Omental fat pad (tissue), 4 donors: ENCODE data around the gene ADGRL3. TPM values are rescaled to one million over a fixed set of nuclear protein-coding genes. Genes with fewer than 3 reads are reported as not detected.

Experiments
- ATAC-seq: fragments of 150-250 bp; one replicate; pipeline ENCODE4 v1.9.1; 2016; ENCODE audit warnings: mild to moderate bottlenecking, moderate library complexity; ENCODE audit not compliant: low FRiP score
- DNase-seq: peaks from one replicate; pipeline ENCODE4 v3.0.0-alpha.2; 2019; ENCODE audit warnings: low spot score
- total RNA-seq, 4 donors: library from RNA; depleted of rRNA; stranded (reverse); fragments of >200 nt; gene quantifications; one replicate each; pipeline ENCODE4 v1.1.0, GENCODE V29; 2016
- TF ChIP-seq, protein P1 (sequence below), 3 donors: fragments of 450-650 bp; IDR thresholded peaks; one replicate each; pipeline ENCODE4 v1.5.1; 2016 to 2017; ENCODE audit warnings: antibody characterized with exemption in 3 of 3, mild to moderate bottlenecking in 3 of 3, moderate library complexity in 2 of 3

ADGRL3 gene
- total RNA-seq, 4 donors from 2014 or later = 2.5 to 16.4 (median 4.6) TPM

DNA sequence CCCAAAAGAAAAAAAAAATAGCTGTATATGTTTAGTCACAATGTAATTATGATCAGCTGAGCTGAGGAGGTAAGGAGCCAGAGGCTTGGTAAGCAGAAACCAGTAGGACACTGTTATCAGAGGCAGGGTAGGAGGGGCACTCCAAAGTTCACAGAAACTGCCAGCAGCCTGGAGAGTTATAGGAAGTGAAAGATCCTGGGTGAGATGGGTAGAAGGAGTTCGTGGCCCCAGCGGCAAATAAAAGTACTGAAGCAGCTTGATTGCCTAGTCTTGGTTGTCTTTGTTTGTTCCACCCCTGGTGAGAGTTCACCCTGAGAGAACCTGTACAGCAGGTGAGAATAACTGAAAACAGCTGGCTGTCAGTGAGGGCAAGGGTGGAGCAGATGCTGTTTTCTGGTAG is 340.8 kb downstream of the ADGRL3 start:
- ATAC-seq (no peak), DNase-seq (no peak)
- TF ChIP-seq, protein P1, sequence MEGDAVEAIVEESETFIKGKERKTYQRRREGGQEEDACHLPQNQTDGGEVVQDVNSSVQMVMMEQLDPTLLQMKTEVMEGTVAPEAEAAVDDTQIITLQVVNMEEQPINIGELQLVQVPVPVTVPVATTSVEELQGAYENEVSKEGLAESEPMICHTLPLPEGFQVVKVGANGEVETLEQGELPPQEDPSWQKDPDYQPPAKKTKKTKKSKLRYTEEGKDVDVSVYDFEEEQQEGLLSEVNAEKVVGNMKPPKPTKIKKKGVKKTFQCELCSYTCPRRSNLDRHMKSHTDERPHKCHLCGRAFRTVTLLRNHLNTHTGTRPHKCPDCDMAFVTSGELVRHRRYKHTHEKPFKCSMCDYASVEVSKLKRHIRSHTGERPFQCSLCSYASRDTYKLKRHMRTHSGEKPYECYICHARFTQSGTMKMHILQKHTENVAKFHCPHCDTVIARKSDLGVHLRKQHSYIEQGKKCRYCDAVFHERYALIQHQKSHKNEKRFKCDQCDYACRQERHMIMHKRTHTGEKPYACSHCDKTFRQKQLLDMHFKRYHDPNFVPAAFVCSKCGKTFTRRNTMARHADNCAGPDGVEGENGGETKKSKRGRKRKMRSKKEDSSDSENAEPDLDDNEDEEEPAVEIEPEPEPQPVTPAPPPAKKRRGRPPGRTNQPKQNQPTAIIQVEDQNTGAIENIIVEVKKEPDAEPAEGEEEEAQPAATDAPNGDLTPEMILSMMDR (IDR thresholded peaks at IDR 0.05) = no peak

DNA sequence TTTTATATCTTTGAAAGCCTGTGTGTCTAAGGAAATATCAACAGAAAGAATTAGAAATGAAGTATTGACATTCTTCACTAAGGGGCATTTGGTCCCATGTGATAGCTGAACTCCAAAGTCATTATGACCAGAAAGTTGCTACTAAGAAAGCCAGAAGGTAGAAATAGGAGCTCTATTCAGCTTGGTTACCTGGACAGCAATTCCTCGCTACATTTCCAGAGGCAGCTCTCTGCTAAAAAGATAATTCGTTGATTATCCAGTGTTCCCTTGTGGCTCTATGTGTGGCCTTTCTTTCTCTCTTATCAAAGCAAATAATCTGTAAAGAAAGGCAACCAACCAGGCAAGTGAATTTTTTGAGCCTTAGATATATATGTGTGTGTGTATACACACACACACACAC is 341.3 kb downstream of the ADGRL3 start:
- no peak for ATAC-seq
- DNase-seq = no peak
- TF ChIP-seq, protein P1 (IDR thresholded peaks at IDR 0.05) = no peak

DNA sequence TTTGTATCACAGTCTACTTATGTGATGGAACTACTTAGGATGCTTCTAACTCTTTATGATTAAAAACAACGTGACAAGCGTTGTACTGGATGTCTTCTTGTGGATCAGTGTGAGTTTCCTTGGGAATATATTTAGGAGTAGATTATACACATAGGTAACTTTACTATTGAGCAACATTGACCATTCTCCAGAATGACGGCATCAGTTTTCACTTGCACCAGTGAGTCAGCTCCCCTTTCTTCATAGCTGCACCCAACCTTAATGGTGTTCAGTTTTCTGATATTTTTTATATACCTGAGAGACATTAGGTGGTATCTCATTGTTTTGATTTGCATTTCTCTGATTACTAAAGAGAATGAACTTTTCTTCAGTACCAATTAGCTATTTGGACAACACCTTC is 343.9 kb downstream of the ADGRL3 start:
- DNase-seq (no peak), ATAC-seq (no peak)
- TF ChIP-seq, protein P1 (IDR thresholded peaks at IDR 0.05) = no peak

DNA sequence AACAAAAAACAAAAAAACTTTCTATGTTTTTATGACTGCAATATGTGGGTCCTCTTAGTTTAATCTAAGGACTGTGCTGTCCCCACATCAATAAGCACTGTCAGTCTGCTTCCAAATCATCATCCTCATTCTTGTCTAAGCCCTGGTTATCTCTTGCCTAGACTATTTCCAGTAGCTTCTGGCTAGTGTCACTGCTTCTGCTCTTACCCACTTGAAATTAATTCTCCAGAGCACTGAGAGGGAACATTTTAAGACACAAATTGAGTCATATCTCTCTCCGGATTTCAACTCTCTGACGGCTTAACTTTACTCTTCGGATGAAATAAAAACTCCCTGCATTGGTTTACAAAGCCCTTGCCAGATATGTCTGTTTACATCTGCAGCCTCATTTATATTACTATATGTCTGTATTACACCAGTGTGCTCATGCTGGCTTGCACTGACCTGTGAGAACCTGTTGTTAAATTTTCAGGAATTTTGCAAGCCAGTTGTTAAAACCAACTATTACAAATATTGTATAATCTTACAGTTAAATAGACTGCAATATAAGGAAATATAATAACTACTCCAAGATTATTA is 345.9 kb downstream of the ADGRL3 start:
- DNase-seq (no peak), ATAC-seq (no peak)
- TF ChIP-seq, protein P1 (IDR thresholded peaks at IDR 0.05) = no peak

DNA sequence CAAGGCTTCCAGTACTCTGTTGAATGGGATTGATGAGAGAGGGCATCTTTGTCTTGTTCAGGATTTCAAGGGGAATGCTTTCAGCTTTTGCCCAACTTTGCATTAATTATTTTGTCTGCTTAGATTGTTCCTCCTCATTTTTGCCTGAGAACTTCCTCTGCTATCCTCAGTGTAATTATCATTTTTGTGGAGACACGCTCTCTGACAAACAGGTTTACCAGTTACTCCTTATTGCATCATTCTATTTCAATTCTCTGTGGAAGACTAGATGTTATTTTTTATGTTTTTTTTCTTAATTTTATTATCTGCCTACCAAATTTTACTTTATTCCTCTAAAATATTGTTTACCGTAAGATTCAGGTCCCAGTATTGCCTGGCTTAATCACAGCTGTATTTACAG is 349.2 kb downstream of the ADGRL3 start:
- no peak for ATAC-seq
- TF ChIP-seq, protein P1 (IDR thresholded peaks at IDR 0.05) = no peak
- DNase-seq = no peak

DNA sequence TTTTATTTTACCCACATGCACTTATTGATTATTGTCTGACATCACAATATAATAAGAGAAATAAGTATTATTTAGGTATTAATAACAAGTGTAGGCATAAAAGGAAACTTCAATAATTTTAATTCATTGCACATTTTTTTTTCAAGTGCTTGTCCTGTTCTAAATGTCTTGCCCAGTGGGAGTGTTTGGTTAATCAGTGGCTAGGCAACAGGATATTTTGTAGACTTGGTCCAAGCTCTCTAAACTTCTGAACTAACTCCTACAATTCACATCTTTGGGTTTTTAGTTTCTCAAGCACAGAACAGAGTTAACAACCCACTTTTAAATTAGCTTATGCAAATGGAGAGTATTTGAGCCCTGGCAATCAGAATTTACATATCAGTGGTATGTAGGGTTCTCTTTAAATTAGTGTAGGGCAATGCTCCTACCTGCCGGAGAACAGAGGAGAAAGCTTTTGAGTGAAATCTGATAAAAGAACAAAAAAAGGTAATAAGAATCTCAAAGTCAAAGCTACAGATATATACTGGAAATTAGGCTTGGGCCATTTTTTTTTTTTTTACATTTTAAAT is 353.5 kb downstream of the ADGRL3 start:
- TF ChIP-seq, protein P1 (IDR thresholded peaks at IDR 0.05) = no peak
- DNase-seq (no peak), ATAC-seq (no peak)

DNA sequence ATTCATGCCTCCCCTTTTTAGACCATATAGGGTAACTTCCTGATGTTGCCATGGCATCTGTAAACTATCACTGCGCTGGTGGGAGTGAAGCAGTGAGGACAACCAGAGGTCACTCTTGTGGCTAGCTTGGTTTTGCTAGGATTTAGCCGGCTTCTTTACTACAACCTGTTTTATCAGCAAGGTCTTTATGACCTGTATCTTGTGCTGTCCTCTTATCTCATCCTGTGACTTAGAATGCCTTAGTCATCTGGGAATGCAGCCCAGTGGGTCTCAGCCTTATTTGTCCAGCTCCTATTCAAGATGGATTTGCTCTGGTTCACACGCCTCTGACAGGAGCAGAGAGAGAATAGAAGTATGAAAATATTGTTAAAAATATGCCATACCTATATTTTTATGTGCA is 355.7 kb downstream of the ADGRL3 start:
- no peak for DNase-seq
- ATAC-seq = peak; percentile 28
- TF ChIP-seq, protein P1 (IDR thresholded peaks at IDR 0.05) = no peak
